K562 (cell line): ENCODE results near the gene BRSK1. TPM values are rescaled to one million over a fixed set of nuclear protein-coding genes. Genes with fewer than 3 reads are reported as not detected.

Experiments
- ATF7 ChIP-seq: fragments of 450-650 bp; IDR thresholded peaks from 2 replicates; pipeline ENCODE4 v1.7.1; 2014; ENCODE audit warnings: mild to moderate bottlenecking, moderate library complexity
- BRD4 ChIP-seq: fragments of 200-600 bp; sonication (generic); IDR thresholded peaks from 2 replicates; pipeline ENCODE4 v1.6.1; 2017; ENCODE audit warnings: inconsistent platforms
- COPS2 ChIP-seq: fragments of 450-650 bp; conservative IDR thresholded peaks from 2 replicates; pipeline ENCODE4 v1.6.1; 2016; ENCODE audit warnings: mild to moderate bottlenecking, moderate library complexity
- E2F3 ChIP-seq: fragments of 250-450 bp; sonication (Bioruptor Pico); IDR thresholded peaks from 2 replicates; pipeline ENCODE4 v1.4.0; 2020; ENCODE audit warnings: mild to moderate bottlenecking
- FOXA1 ChIP-seq: fragments of 450-650 bp; IDR thresholded peaks from 2 replicates; pipeline ENCODE4 v1.6.1; 2016; ENCODE audit warnings: mild to moderate bottlenecking, borderline replicate concordance
- HDAC2 ChIP-seq: fragments of 450-650 bp; IDR thresholded peaks from 2 replicates; pipeline ENCODE4 v1.6.1; 2016; ENCODE audit warnings: mild to moderate bottlenecking
- L3MBTL2 ChIP-seq: fragments of 450-650 bp; IDR thresholded peaks from 2 replicates; pipeline ENCODE4 v1.6.1; 2016; ENCODE audit warnings: mild to moderate bottlenecking, moderate library complexity
- LARP7 ChIP-seq: fragments of 450-650 bp; IDR thresholded peaks from 2 replicates; pipeline ENCODE4 v1.6.1; 2016
- PRMT5 ChIP-seq: sonication (generic); formaldehyde crosslinking; IDR thresholded peaks from 2 replicates; pipeline ENCODE4 v1.5.0; 2020; ENCODE audit warnings: missing genetic modification reagents
- SOX6 ChIP-seq: fragments of 450-650 bp; IDR thresholded peaks from 2 replicates; pipeline ENCODE4 v1.6.1; 2014; ENCODE audit warnings: mild to moderate bottlenecking
- STAT5A ChIP-seq: IDR thresholded peaks from 2 replicates; pipeline ENCODE4 v1.6.1; 2012; ENCODE audit warnings: low read length, inconsistent platforms, borderline replicate concordance
- TFAP4 ChIP-seq: sonication (generic); formaldehyde crosslinking; IDR thresholded peaks from 2 replicates; pipeline ENCODE4 v1.8.0; 2022; ENCODE audit warnings: missing genetic modification reagents, mild to moderate bottlenecking, moderate library complexity, borderline replicate concordance
- ZNF239 ChIP-seq: fragments of 250-450 bp; sonication (Bioruptor Pico); IDR thresholded peaks from 2 replicates; pipeline ENCODE4 v1.4.0; 2020; ENCODE audit warnings: mild to moderate bottlenecking
- ZNF592 ChIP-seq: fragments of 450-650 bp; IDR thresholded peaks from 2 replicates; pipeline ENCODE4 v1.6.1; 2017; ENCODE audit warnings: antibody characterized with exemption, mild to moderate bottlenecking
- polyA plus RNA-seq, 8 experiments: library from polyadenylated mRNA; depleted of rRNA in 4 of 8; stranded (reverse) in 5 of 8; unstranded in 3 of 8; fragments of >200 nt; fragmentation: Nextera tagmentation in 2 of 8; fragmentation: Illumina TruSeq in 1 of 8; extraction: Ambion mirVana in 2 of 8; extraction: Trizol in 1 of 8; gene quantifications; 2 replicates each; pipeline versions ENCODE4 v1.2.1 to v1.2.3, GENCODE V29; 2011 to 2014; ENCODE audit warnings: inconsistent platforms in 1 of 8, missing spikeins in 1 of 8
- total RNA-seq, 7 experiments: library from RNA; depleted of rRNA in 6 of 7; stranded (reverse); fragments of >200 nt in 6 of 7; fragmentation: Illumina TruSeq in 2 of 7; extraction: Trizol in 2 of 7; gene quantifications; 2 replicates each; pipeline versions ENCODE4 v1.2.1 to v1.2.3, GENCODE V29; 2011 to 2021; ENCODE audit warnings: low replicate concordance in 1 of 7
- TF ChIP-seq, protein P1 (sequence below), 2 experiments: IDR thresholded peaks; 2 replicates each; pipeline ENCODE4 v1.6.1; 2011; ENCODE audit warnings: borderline replicate concordance in 1 of 2, control low read depth in 1 of 2, low read depth in 1 of 2, low read length in 1 of 2, mild to moderate bottlenecking in 1 of 2, mixed read lengths in 1 of 2, moderate library complexity in 1 of 2; ENCODE audit not compliant: insufficient read depth in 1 of 2, insufficient read length in 1 of 2, poor library complexity in 1 of 2, severe bottlenecking in 1 of 2; ENCODE audit errors: extremely low read depth in 1 of 2
- TF ChIP-seq, protein P2 (sequence below): fragments of 200-800 bp; sonication (Bioruptor generic); IDR thresholded peaks from 2 replicates; pipeline ENCODE4 v1.6.1; 2017; ENCODE audit warnings: missing genetic modification characterization, missing compliant biosample characterization

BRSK1 gene
- total and polyA plus RNA-seq, 9 of the 15 experiments (the other 6 are each of a cell fraction or from before 2014, with no cell fraction given) = 1.7 to 9.3 (median 3.8) TPM; not detected in 2

GRCh38 chr19:55270172-55270942, 13.4 kb upstream of the BRSK1 start (continued):
- TF ChIP-seq, protein P1, sequence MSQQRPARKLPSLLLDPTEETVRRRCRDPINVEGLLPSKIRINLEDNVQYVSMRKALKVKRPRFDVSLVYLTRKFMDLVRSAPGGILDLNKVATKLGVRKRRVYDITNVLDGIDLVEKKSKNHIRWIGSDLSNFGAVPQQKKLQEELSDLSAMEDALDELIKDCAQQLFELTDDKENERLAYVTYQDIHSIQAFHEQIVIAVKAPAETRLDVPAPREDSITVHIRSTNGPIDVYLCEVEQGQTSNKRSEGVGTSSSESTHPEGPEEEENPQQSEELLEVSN (IDR thresholded peaks at IDR 0.05; ENCODE audit: borderline replicate concordance in 1 of 2, extremely low read depth in 1 of 2, insufficient read depth in 1 of 2, insufficient read length in 1 of 2, low read depth in 1 of 2, low read length in 1 of 2, poor library complexity in 1 of 2, severe bottlenecking in 1 of 2) = peak in 1 of 2 experiments; percentile 59
- TF ChIP-seq ATF7 = peak; percentile 69
- peak; percentile 70; the same call in 1 of the 2 replicates for TF ChIP-seq TFAP4 (CRISPR knock-in tag)
- peak; percentile 34; the same call in 1 of the 2 replicates for TF ChIP-seq HDAC2
- peak; percentile 93 for TF ChIP-seq L3MBTL2
- TF ChIP-seq LARP7 = peak; percentile 90
- no peak for TF ChIP-seq FOXA1
- peak; percentile 11; the same call in 1 of the 2 replicates for TF ChIP-seq E2F3 (CRISPR knock-in tag)
- peak; percentile 60; the same call in 1 of the 2 replicates for TF ChIP-seq BRD4
- TF ChIP-seq, protein P2, sequence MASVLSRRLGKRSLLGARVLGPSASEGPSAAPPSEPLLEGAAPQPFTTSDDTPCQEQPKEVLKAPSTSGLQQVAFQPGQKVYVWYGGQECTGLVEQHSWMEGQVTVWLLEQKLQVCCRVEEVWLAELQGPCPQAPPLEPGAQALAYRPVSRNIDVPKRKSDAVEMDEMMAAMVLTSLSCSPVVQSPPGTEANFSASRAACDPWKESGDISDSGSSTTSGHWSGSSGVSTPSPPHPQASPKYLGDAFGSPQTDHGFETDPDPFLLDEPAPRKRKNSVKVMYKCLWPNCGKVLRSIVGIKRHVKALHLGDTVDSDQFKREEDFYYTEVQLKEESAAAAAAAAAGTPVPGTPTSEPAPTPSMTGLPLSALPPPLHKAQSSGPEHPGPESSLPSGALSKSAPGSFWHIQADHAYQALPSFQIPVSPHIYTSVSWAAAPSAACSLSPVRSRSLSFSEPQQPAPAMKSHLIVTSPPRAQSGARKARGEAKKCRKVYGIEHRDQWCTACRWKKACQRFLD = peak; percentile 73
- TF ChIP-seq ZNF592 = peak; percentile 75; the same call in 1 of the 2 replicates
- TF ChIP-seq PRMT5 = no peak
- TF ChIP-seq SOX6 = peak; percentile 62
- peak; percentile 31; the same call in 1 of the 2 replicates for TF ChIP-seq ZNF239 (CRISPR knock-in tag)
- TF ChIP-seq COPS2 = no peak
- peak; percentile 51; the same call in 1 of the 2 replicates for TF ChIP-seq STAT5A
